H9 (cell line): ENCODE measurements around the gene GPS1. TPM values are rescaled to one million over a fixed set of nuclear protein-coding genes. Genes with fewer than 3 reads are reported as not detected.

Experiments
- DNase-seq: peaks from one replicate; pipeline ENCODE4 v3.0.0-alpha.2; 2017
- H2AFZ ChIP-seq: one replicate; pipeline ENCODE4 v1.6.1; 2013; ENCODE audit warnings: mild to moderate bottlenecking, low read length, control low read depth, moderate library complexity
- H2AK5ac ChIP-seq: 2 replicates; pipeline ENCODE4 v1.6.1; 2013; ENCODE audit warnings: low read length, control low read depth, mixed read lengths; ENCODE audit not compliant: insufficient read length
- H2BK120ac ChIP-seq: one replicate; pipeline ENCODE4 v1.6.1; 2013; ENCODE audit warnings: low read depth, mild to moderate bottlenecking, low read length, control low read depth, inconsistent platforms; ENCODE audit not compliant: poor library complexity, severe bottlenecking
- H2BK12ac ChIP-seq: 2 replicates; pipeline ENCODE4 v1.6.1; 2013; ENCODE audit warnings: low read length, control low read depth, mixed read lengths, low read depth; ENCODE audit not compliant: insufficient read length
- H2BK15ac ChIP-seq: 2 replicates; pipeline ENCODE4 v1.6.1; 2013; ENCODE audit warnings: low read depth, low read length, control low read depth
- H2BK20ac ChIP-seq: one replicate; pipeline ENCODE4 v1.6.1; 2013; ENCODE audit warnings: low read depth, mild to moderate bottlenecking, low read length, control low read depth, inconsistent platforms; ENCODE audit not compliant: poor library complexity, severe bottlenecking
- H2BK5ac ChIP-seq: 2 replicates; pipeline ENCODE4 v1.6.1; 2013; ENCODE audit warnings: low read length, control low read depth, mixed read lengths; ENCODE audit not compliant: insufficient read length
- H3K14ac ChIP-seq: 2 replicates; pipeline ENCODE4 v1.6.1; 2013; ENCODE audit warnings: low read length, control low read depth; ENCODE audit not compliant: insufficient read depth
- H3K18ac ChIP-seq: 2 replicates; pipeline ENCODE4 v1.6.1; 2013; ENCODE audit warnings: low read depth, mild to moderate bottlenecking, mixed read lengths, low read length, control low read depth; ENCODE audit not compliant: insufficient read length
- H3K23ac ChIP-seq: 2 replicates; pipeline ENCODE4 v1.6.1; 2013; ENCODE audit warnings: low read length, control low read depth, mixed read lengths, low read depth; ENCODE audit not compliant: insufficient read length
- H3K23me2 ChIP-seq: 2 replicates; pipeline ENCODE4 v1.6.1; 2013; ENCODE audit warnings: low read depth, mild to moderate bottlenecking, mixed read lengths, low read length, control low read depth; ENCODE audit not compliant: insufficient read length, poor library complexity, severe bottlenecking
- H3K27ac ChIP-seq: 2 replicates; pipeline ENCODE4 v1.5.1; 2013; ENCODE audit warnings: low read length, control low read depth, mixed read lengths, low read depth; ENCODE audit not compliant: insufficient read length
- H3K27me3 ChIP-seq: 2 replicates; pipeline ENCODE4 v1.6.1; 2013; ENCODE audit warnings: low read length, control low read depth, inconsistent platforms; ENCODE audit not compliant: insufficient read depth
- H3K4ac ChIP-seq: 2 replicates; pipeline ENCODE4 v1.6.1; 2013; ENCODE audit warnings: low read depth, mild to moderate bottlenecking, control low read depth, inconsistent platforms, low read length, moderate library complexity
- H3K4me1 ChIP-seq: 2 replicates; pipeline ENCODE4 v1.6.1; 2013; ENCODE audit warnings: low read length, control low read depth, inconsistent platforms; ENCODE audit not compliant: insufficient read depth
- H3K4me2 ChIP-seq: 2 replicates; pipeline ENCODE4 v1.6.1; 2013; ENCODE audit warnings: low read length, control low read depth, mixed read lengths; ENCODE audit not compliant: insufficient read length, insufficient read depth
- H3K56ac ChIP-seq: 2 replicates; pipeline ENCODE4 v1.6.1; 2013; ENCODE audit warnings: low read depth, mild to moderate bottlenecking, mixed read lengths, low read length, control low read depth; ENCODE audit not compliant: insufficient read length
- H3K79me1 ChIP-seq: 2 replicates; pipeline ENCODE4 v1.6.1; 2013; ENCODE audit warnings: low read depth, mild to moderate bottlenecking, moderate library complexity, low read length, control low read depth, inconsistent platforms; ENCODE audit not compliant: insufficient read depth, poor library complexity, severe bottlenecking
- H3K79me2 ChIP-seq: 2 replicates; pipeline ENCODE4 v1.6.1; 2013; ENCODE audit warnings: low read length, control low read depth, inconsistent platforms; ENCODE audit not compliant: insufficient read depth
- H3K9ac ChIP-seq: 2 replicates; pipeline ENCODE4 v1.6.1; 2013; ENCODE audit warnings: low read length, control low read depth, mixed read lengths; ENCODE audit not compliant: insufficient read length; ENCODE audit errors: extremely low read depth
- H3K9me3 ChIP-seq: one replicate; pipeline ENCODE4 v1.6.1; 2013; ENCODE audit warnings: low read depth, low read length, inconsistent platforms; ENCODE audit not compliant: control insufficient read depth
- H3T11ph ChIP-seq: one replicate; pipeline ENCODE4 v1.6.1; 2013; ENCODE audit warnings: mild to moderate bottlenecking, low read length, control low read depth, inconsistent platforms
- H4K20me1 ChIP-seq: one replicate; pipeline ENCODE4 v1.6.1; 2013; ENCODE audit not compliant: control insufficient read depth, insufficient read length, insufficient read depth
- H4K5ac ChIP-seq: 2 replicates; pipeline ENCODE4 v1.6.1; 2013; ENCODE audit warnings: low read depth, mild to moderate bottlenecking, mixed read lengths, low read length, control low read depth; ENCODE audit not compliant: insufficient read length
- H4K8ac ChIP-seq: replicated peaks from 2 replicates; pipeline ENCODE4 v1.6.1; 2013; ENCODE audit warnings: low read length, control low read depth, mixed read lengths, low read depth; ENCODE audit not compliant: insufficient read length
- H4K91ac ChIP-seq: 2 replicates; pipeline ENCODE4 v1.6.1; 2013; ENCODE audit warnings: low read depth, mild to moderate bottlenecking, moderate library complexity, mixed read lengths, low read length, control low read depth; ENCODE audit not compliant: insufficient read length
- H3K27ac Mint-ChIP-seq, 3 experiments: 2 replicates in 2 of 3; 3 replicates in 1 of 3; pipeline ENCODE4 v1.8.0; 2020 to 2021; ENCODE audit warnings: mixed read lengths in 3 of 3, mild to moderate bottlenecking in 1 of 3, moderate library complexity in 1 of 3
- H3K27me3 Mint-ChIP-seq: 2 replicates; pipeline ENCODE4 v1.8.0; 2021; ENCODE audit warnings: low read depth, mild to moderate bottlenecking, moderate library complexity, mixed read lengths
- H3K36me3 Mint-ChIP-seq, 3 experiments: 2 replicates in 2 of 3; 3 replicates in 1 of 3; pipeline ENCODE4 v1.8.0; 2020 to 2021; ENCODE audit warnings: low read depth in 3 of 3, mixed read lengths in 3 of 3; ENCODE audit not compliant: insufficient read depth in 1 of 3
- H3K4me1 Mint-ChIP-seq, 2 experiments: 2 replicates each; pipeline ENCODE4 v1.8.0; 2020; ENCODE audit warnings: mixed read lengths in 2 of 2
- H3K4me3 Mint-ChIP-seq, 2 experiments: 2 replicates in 1 of 2; 3 replicates in 1 of 2; pipeline ENCODE4 v1.8.0; 2020 to 2021; ENCODE audit warnings: mild to moderate bottlenecking in 2 of 2, mixed read lengths in 2 of 2, moderate library complexity in 1 of 2
- H3K9me3 Mint-ChIP-seq, 2 experiments: 2 replicates in 1 of 2; 3 replicates in 1 of 2; pipeline ENCODE4 v1.8.0; 2020; ENCODE audit warnings: mild to moderate bottlenecking in 2 of 2, mixed read lengths in 2 of 2, moderate library complexity in 1 of 2
- CTCF ChIP-seq: fragments of 200-600 bp; sonication (generic); conservative IDR thresholded peaks from 3 replicates; pipeline ENCODE4 v1.8.0; 2021; ENCODE audit warnings: antibody characterized with exemption, mild to moderate bottlenecking
- WGBS: extraction: QIAGEN DNeasy Blood & Tissue Kit; methylation state at CpG from one replicate; pipeline ENCODE4 v1.1.7; 2013; ENCODE audit warnings: missing lambda C conversion rate, low lambda C conversion rate, mixed read lengths; ENCODE audit not compliant: insufficient read length; ENCODE audit errors: extremely low coverage; 5-methylcytosine and 5-hydroxymethylcytosine counted together
- total RNA-seq: library from RNA; stranded (reverse); gene quantifications from 2 replicates; pipeline ENCODE4 v1.2.1, GENCODE V29; 2021

Gene GPS1
- total RNA-seq, 1 experiment from 2014 or later, result 164 TPM

GRCh38 chr17:82028966-82029365 lies 22.7 kb upstream of the GPS1 start:
- Histone ChIP-seq H3K79me2 (no peaks in the 10 kb centered on the region), H4K8ac (no peak overlapping the region), H3K23ac (no peak overlapping the region), H3K4me2 (no peak overlapping the region), H3K4me1 (no peaks in the 10 kb centered on the region), H4K20me1 (no peaks in the 10 kb centered on the region), H2AFZ (no peak overlapping the region), H3K27me3 (no peaks in the 10 kb centered on the region), H3K18ac (no peak overlapping the region), H2BK20ac (no peak overlapping the region), H4K91ac (no peak overlapping the region), H3K4ac (no peak overlapping the region), H3T11ph (no peak overlapping the region), H2BK12ac (no peak overlapping the region), H3K9me3 (no peaks in the 10 kb centered on the region), H3K14ac (no peak overlapping the region), H2BK120ac (no peak overlapping the region), H3K27ac (no peak overlapping the region), H3K23me2 (peaks cover 8% of the 10 kb centered on the region), H2AK5ac (no peak overlapping the region), H3K79me1 (no peaks in the 10 kb centered on the region), H3K56ac (no peak overlapping the region), H3K9ac (no peak overlapping the region), H2BK15ac (no peak overlapping the region), H2BK5ac (no peak overlapping the region), H4K5ac (no peak overlapping the region)
- no peak overlapping the region for H3K4me3 Mint-ChIP-seq
- H3K27ac Mint-ChIP-seq, result no peak overlapping the region
- no peak for DNase-seq
- H3K4me1 Mint-ChIP-seq, result peaks cover 2 to 13% of the 10 kb centered on the region in 2 experiments; a peak in 3 of 4 replicates
- no peak for TF ChIP-seq CTCF
- H3K27me3 Mint-ChIP-seq, result no peaks in the 10 kb centered on the region; the same call in none of the 2 replicates
- H3K36me3 Mint-ChIP-seq, result peaks cover 3 to 15% (median 8%) of the 10 kb centered on the region in 3 experiments; a peak in 6 of 7 replicates
- WGBS, result no CpG with 5 or more reads among the region's 9 CpGs
- peaks cover 0 to 2% of the 10 kb centered on the region in 2 experiments; a peak in 1 of 5 replicates for H3K9me3 Mint-ChIP-seq
